ENCODE results near the gene YIPF3. TPM values are rescaled to one million over a fixed set of nuclear protein-coding genes. Genes with fewer than 3 reads are reported as not detected.
"Not testable (repeated sequence)": the region's sequence is repeated elsewhere in the genome, so short reads cannot be mapped to it uniquely, and the experiment has no call there.

YIPF3 gene
- total RNA-seq, 1 donor from 2014 or later: 190 TPM

GRCh38 chr6:43509984-43510826 is 6.5 kb downstream of the YIPF3 start, which contains the start of gene LRRC73:
Gene LRRC73, minus strand, starts transcription at chr6:43510346. Its CDS starts 561 bp downstream, at chr6:43509785.
- DNase-seq (ENCODE audit: extremely low read depth, low read depth, low spot score): no peak

GRCh38 chr6:43509142-43509983 is 7.4 kb downstream of the YIPF3 start:
- DNase-seq (ENCODE audit: extremely low read depth, low read depth, low spot score): no peak

GRCh38 chr6:43508481-43509141 is 8.1 kb downstream of the YIPF3 start:
- no peak for DNase-seq (ENCODE audit: extremely low read depth, low read depth, low spot score)

GRCh38 chr6:43506667-43507471 is 9.9 kb downstream of the YIPF3 start:
- peak; percentile 70 for DNase-seq (ENCODE audit: extremely low read depth, low read depth, low spot score)

GRCh38 chr6:43506171-43506570 is 10.6 kb downstream of the YIPF3 start:
- no peak for DNase-seq (ENCODE audit: extremely low read depth, low read depth, low spot score)

- no peak for DNase-seq (ENCODE audit: extremely low read depth, low read depth, low spot score)
These were observed 11.0 kb downstream of the YIPF3 start for GRCh38 chr6:43505718-43506117.

GRCh38 chr6:43504756-43505593 is 11.8 kb downstream of the YIPF3 start:
- DNase-seq (ENCODE audit: extremely low read depth, low read depth, low spot score): no peak

- DNase-seq (ENCODE audit: extremely low read depth, low read depth, low spot score): no peak
These were observed 13.3 kb downstream of the YIPF3 start for GRCh38 chr6:43503443-43503842.

GRCh38 chr6:43502666-43503065 is 14.1 kb downstream of the YIPF3 start:
- DNase-seq (ENCODE audit: extremely low read depth, low read depth, low spot score): no peak

GRCh38 chr6:43500921-43501320 is 15.8 kb downstream of the YIPF3 start:
- no peak for DNase-seq (ENCODE audit: extremely low read depth, low read depth, low spot score)

GRCh38 chr6:43499028-43499815 is 17.5 kb downstream of the YIPF3 start:
- DNase-seq (ENCODE audit: extremely low read depth, low read depth, low spot score): no peak

- DNase-seq (ENCODE audit: extremely low read depth, low read depth, low spot score): not testable (repeated sequence)
These were observed 18.4 kb downstream of the YIPF3 start for GRCh38 chr6:43498291-43498690.

GRCh38 chr6:43497689-43498088 is 19.0 kb downstream of the YIPF3 start:
- no peak for DNase-seq (ENCODE audit: extremely low read depth, low read depth, low spot score)

GRCh38 chr6:43497129-43497396 is 19.7 kb downstream of the YIPF3 start:
- DNase-seq (ENCODE audit: extremely low read depth, low read depth, low spot score): no peak

GRCh38 chr6:43496370-43497128 is 20.2 kb downstream of the YIPF3 start:
- no peak for DNase-seq (ENCODE audit: extremely low read depth, low read depth, low spot score)

- DNase-seq (ENCODE audit: extremely low read depth, low read depth, low spot score): no peak
These were observed 21.3 kb downstream of the YIPF3 start for GRCh38 chr6:43495409-43495941.

GRCh38 chr6:43494766-43495165 is 22.0 kb downstream of the YIPF3 start:
- DNase-seq (ENCODE audit: extremely low read depth, low read depth, low spot score): no peak

GRCh38 chr6:43494321-43494720 is 22.4 kb downstream of the YIPF3 start:
- DNase-seq (ENCODE audit: extremely low read depth, low read depth, low spot score): no peak

Measured in glomerular endothelial cell (primary cell).